Endothelial cell of umbilical vein (primary cell): ENCODE results near the gene KLHL10. TPM values are rescaled to one million over a fixed set of nuclear protein-coding genes. Genes with fewer than 3 reads are reported as not detected.

Experiments used
- BruUV-seq: library from RNA; stranded (reverse); fragments of 400-500 nt; replicated peaks from 2 replicates; lab custom pipeline; 2021; lab: Mats Ljungman, UMichigan
- CTCF ChIA-PET: fragments of 300-600, 350-600 bp; sonication (Branson Sonifier 250); formaldehyde crosslinking; loops from one replicate; lab custom pipeline; 2021; ENCODE audit warnings: antibody characterized with exemption, inconsistent platforms; lab: Charles Lee
- POLR2A ChIA-PET: fragments of 300-600, 350-600 bp; sonication (Branson Sonifier 250); formaldehyde crosslinking; loops from one replicate; lab custom pipeline; 2021; ENCODE audit warnings: antibody characterized with exemption, inconsistent platforms; lab: Charles Lee
- DNase-seq: peaks from one replicate; pipeline ENCODE4 v3.0.0-alpha.2; 2011; ENCODE audit warnings: low read depth, low spot score
- FAIRE-seq: peaks from 2 replicates; lab custom pipeline; 2011; peaks lifted over from hg19 to GRCh38; lab: Jason Lieb, UNC
- H2AFZ ChIP-seq: 2 replicates; pipeline ENCODE4 v1.6.0; 2012; ENCODE audit warnings: low read depth, low read length, control low read depth, inconsistent platforms
- H3K27ac ChIP-seq: 2 replicates; pipeline ENCODE4 v1.5.1; 2011; ENCODE audit warnings: low read depth, mild to moderate bottlenecking, control low read depth, low read length, moderate library complexity; ENCODE audit not compliant: insufficient read depth
- H3K27me3 ChIP-seq, 2 experiments: 2 replicates each; pipeline versions ENCODE4 v1.6.0 to v1.6.1; 2011; ENCODE audit warnings: low read length in 2 of 2, mixed read lengths in 1 of 2; ENCODE audit not compliant: control insufficient read depth in 2 of 2, insufficient read depth in 2 of 2
- H3K36me3 ChIP-seq, 2 experiments: 2 replicates in 1 of 2; 3 replicates in 1 of 2; pipeline ENCODE4 v1.5.1; 2011; ENCODE audit warnings: low read length in 2 of 2, mild to moderate bottlenecking in 1 of 2, moderate library complexity in 1 of 2; ENCODE audit not compliant: control insufficient read depth in 2 of 2, insufficient read depth in 2 of 2; ENCODE audit errors: extremely low read depth in 1 of 2
- H3K4me1 ChIP-seq: 3 replicates; pipeline ENCODE4 v1.5.1; 2011; ENCODE audit warnings: mild to moderate bottlenecking, low read length; ENCODE audit not compliant: control insufficient read depth, insufficient read depth; ENCODE audit errors: extremely low read depth
- H3K4me2 ChIP-seq: 2 replicates; pipeline ENCODE4 v1.6.1; 2011; ENCODE audit warnings: low read length, control low read depth, mixed read lengths; ENCODE audit not compliant: insufficient read depth
- H3K4me3 ChIP-seq, 3 experiments: fragments of 200-600 bp in 1 of 3; sonication (generic), shearing (Covaris generic) in 1 of 3; replicated peaks in 1 of 3; 2 replicates each; pipeline ENCODE4 v1.5.1; 2011 to 2016; ENCODE audit warnings: control low read depth in 3 of 3, low read length in 3 of 3, mild to moderate bottlenecking in 2 of 3, inconsistent platforms in 1 of 3, low read depth in 1 of 3, moderate library complexity in 1 of 3; ENCODE audit not compliant: insufficient read depth in 1 of 3
- H3K79me2 ChIP-seq: 2 replicates; pipeline ENCODE4 v1.6.0; 2012; ENCODE audit warnings: low read length, inconsistent platforms; ENCODE audit not compliant: control insufficient read depth, insufficient read depth
- H3K9ac ChIP-seq: replicated peaks from 2 replicates; pipeline ENCODE3; 2011; ENCODE audit warnings: low read length, control low read depth; ENCODE audit not compliant: insufficient read depth; ENCODE audit errors: extremely low read depth
- H3K9me1 ChIP-seq: replicated peaks from 3 replicates; pipeline ENCODE4 v1.6.0; 2011; ENCODE audit warnings: mild to moderate bottlenecking, low read length; ENCODE audit not compliant: control insufficient read depth, insufficient read depth; ENCODE audit errors: extremely low read depth
- H3K9me3 ChIP-seq: replicated peaks from 2 replicates; pipeline ENCODE4 v1.5.1; 2012; ENCODE audit warnings: low read length, inconsistent platforms; ENCODE audit not compliant: control insufficient read depth, insufficient read depth
- H4K20me1 ChIP-seq: replicated peaks from 2 replicates; pipeline ENCODE3; 2011; ENCODE audit warnings: mild to moderate bottlenecking, low read length; ENCODE audit not compliant: control insufficient read depth, insufficient read depth; ENCODE audit errors: extremely low read depth
- CTCF ChIP-seq, 2 donors: IDR thresholded peaks; 1 replicate in 1 of 2; 2 replicates in 1 of 2; pipeline ENCODE4 v1.5.1; 2011; ENCODE audit warnings: low read length in 2 of 2, mild to moderate bottlenecking in 2 of 2, moderate library complexity in 2 of 2, control low read depth in 1 of 2, inconsistent platforms in 1 of 2, low read depth in 1 of 2; ENCODE audit not compliant: insufficient read depth in 1 of 2; ENCODE audit errors: extremely low read depth in 1 of 2
- EZH2 ChIP-seq: IDR thresholded peaks from 2 replicates; pipeline ENCODE4 v1.6.1; 2012; ENCODE audit warnings: borderline replicate concordance, low read depth, mild to moderate bottlenecking, moderate library complexity, low read length, inconsistent platforms; ENCODE audit not compliant: severe bottlenecking
- FOS ChIP-seq: IDR thresholded peaks from 2 replicates; pipeline ENCODE4 v1.6.1; 2011; ENCODE audit warnings: mild to moderate bottlenecking, low read length, moderate library complexity, borderline replicate concordance; ENCODE audit not compliant: insufficient read depth
- GATA2 ChIP-seq: IDR thresholded peaks from 2 replicates; pipeline ENCODE4 v1.7.0; 2011; ENCODE audit warnings: low read depth, mild to moderate bottlenecking, moderate library complexity, mixed read lengths, low read length; ENCODE audit not compliant: insufficient read length, insufficient read depth
- JUN ChIP-seq: IDR thresholded peaks from 2 replicates; pipeline ENCODE4 v1.6.1; 2011; ENCODE audit warnings: borderline replicate concordance, low read depth; ENCODE audit not compliant: insufficient read length, insufficient read depth
- MAX ChIP-seq: IDR thresholded peaks from 2 replicates; pipeline ENCODE4 v1.6.1; 2011; ENCODE audit not compliant: insufficient read depth, insufficient read length
- MYC ChIP-seq: IDR thresholded peaks from one replicate; pipeline ENCODE4 v1.6.1; 2011; ENCODE audit warnings: mild to moderate bottlenecking, low read depth, low read length
- POLR2A ChIP-seq: IDR thresholded peaks from 2 replicates; pipeline ENCODE4 v1.6.1; 2012; ENCODE audit warnings: low read depth, mild to moderate bottlenecking, control low read depth, low read length
- POLR2AphosphoS5 ChIP-seq: IDR thresholded peaks from 2 replicates; pipeline ENCODE4 v1.6.1; 2012; ENCODE audit warnings: low read depth, mild to moderate bottlenecking, control low read depth, low read length, moderate library complexity; ENCODE audit not compliant: insufficient read depth
- dilution Hi-C: fragments of 300-500 bp; cut with MboI; formaldehyde crosslinking; loops from one replicate; pipeline ENCODE4 v1.15.0; 2019; ENCODE audit warnings: low sequenced_read_pairs; ENCODE audit not compliant: extremely low pct_ligation_motif_present
- intact Hi-C: fragments of 100-400 bp; cut with micrococcal nuclease; formaldehyde crosslinking; loops from one replicate; pipeline ENCODE4 v1.10.0; 2022
- polyA plus RNA-seq, 4 experiments: library from polyadenylated mRNA; depleted of rRNA in 3 of 4; stranded (reverse) in 3 of 4; unstranded in 1 of 4; fragments of >200 nt; gene quantifications; 2 replicates each; pipeline versions ENCODE4 v1.2.1 to v1.2.3, GENCODE V29; 2011 to 2012; ENCODE audit warnings: missing spikeins in 1 of 4
- total RNA-seq: library from RNA; stranded (reverse); gene quantifications from 2 replicates; pipeline ENCODE4 v1.2.3, GENCODE V29; 2021

The KLHL10 gene
- total and polyA plus RNA-seq, 2 donors (not counting 3 experiments of a cell fraction or from before 2014, with no cell fraction given) = 0.10 TPM; not detected in 1

GRCh38 chr17:41891135-41892020 lies 53.8 kb downstream of the KLHL10 start:
- BruUV-seq = no TSS peak
- Histone ChIP-seq H3K9me1 (no peaks in the 10 kb centered on the region), H4K20me1 (no peaks in the 10 kb centered on the region), H3K9ac (no peak overlapping the region), H3K4me1 (no peaks in the 10 kb centered on the region), H3K36me3 (peaks cover 48 to 60% of the 10 kb centered on the region in 2 experiments), H3K9me3 (no peaks in the 10 kb centered on the region), H3K4me3 (no peak overlapping the region), H3K4me2 (no peak overlapping the region), H3K79me2 (peaks cover 16% of the 10 kb centered on the region), H3K27ac (no peak overlapping the region), H2AFZ (no peak overlapping the region), H3K27me3 (no peaks in the 10 kb centered on the region)
- POLR2A ChIA-PET = interaction anchor here (1.0 kb wide), 1 partner anchor 8 kb away, joined by 3 read pairs; no protein-coding TSS in a partner anchor
- dilution Hi-C loops = no loop called here
- FAIRE-seq = peak; percentile 53
- intact Hi-C loops = no loop called here
- no peak for DNase-seq
- CTCF ChIA-PET = interaction anchor here (1.1 kb wide), 1 partner anchor 69 kb away, joined by 5 read pairs; no protein-coding TSS in a partner anchor
- TF ChIP-seq EZH2 = no peak
- no peak for TF ChIP-seq POLR2AphosphoS5
- TF ChIP-seq POLR2A = no peak
- TF ChIP-seq MAX = no peak
- no peak for TF ChIP-seq CTCF (IDR thresholded peaks at IDR 0.05; ENCODE audit: extremely low read depth in 1 of 2, insufficient read depth in 1 of 2, low read depth in 1 of 2, low read length in 2 of 2)
- no peak for TF ChIP-seq MYC
- TF ChIP-seq FOS = no peak
- TF ChIP-seq GATA2 = no peak
- TF ChIP-seq JUN = no peak
